BE2C (cell line): ENCODE data around the gene PLCH2.

ENCODE experiments used
- DNase-seq: peaks from one replicate; pipeline ENCODE4 v3.0.0-alpha.2; 2020
- H3K27me3 ChIP-seq: fragments of 250-450 bp; sonication (Bioruptor Pico); 2 replicates; pipeline ENCODE4 v1.5.1; 2020; ENCODE audit warnings: mild to moderate bottlenecking
- H3K36me3 ChIP-seq: fragments of 250-450 bp; sonication (Bioruptor Pico); 2 replicates; pipeline ENCODE4 v1.5.1; 2020; ENCODE audit warnings: mild to moderate bottlenecking
- H3K4me1 ChIP-seq: fragments of 250-450 bp; sonication (Bioruptor Pico); 2 replicates; pipeline ENCODE4 v1.5.1; 2020
- H3K4me3 ChIP-seq: 2 replicates; pipeline ENCODE4 v1.5.1; 2011; ENCODE audit warnings: low read depth, low read length
- H3K9me3 ChIP-seq: fragments of 250-450 bp; sonication (Bioruptor Pico); 2 replicates; pipeline ENCODE4 v1.5.1; 2020
- CTCF ChIP-seq: IDR thresholded peaks from 2 replicates; pipeline ENCODE4 v1.5.1; 2012; ENCODE audit warnings: mild to moderate bottlenecking, low read depth, low read length

The PLCH2 gene

GRCh38 chr1:2448098-2448445, 28.0 kb upstream of the PLCH2 start:
- Histone ChIP-seq H3K4me1 (no peaks in the 10 kb centered on the region), H3K4me3 (no peak overlapping the region), H3K9me3 (no peaks in the 10 kb centered on the region), H3K27me3 (peaks cover 15% of the 10 kb centered on the region), H3K36me3 (no peaks in the 10 kb centered on the region)
- TF ChIP-seq CTCF: no peak
- DNase-seq: no peak

DNA sequence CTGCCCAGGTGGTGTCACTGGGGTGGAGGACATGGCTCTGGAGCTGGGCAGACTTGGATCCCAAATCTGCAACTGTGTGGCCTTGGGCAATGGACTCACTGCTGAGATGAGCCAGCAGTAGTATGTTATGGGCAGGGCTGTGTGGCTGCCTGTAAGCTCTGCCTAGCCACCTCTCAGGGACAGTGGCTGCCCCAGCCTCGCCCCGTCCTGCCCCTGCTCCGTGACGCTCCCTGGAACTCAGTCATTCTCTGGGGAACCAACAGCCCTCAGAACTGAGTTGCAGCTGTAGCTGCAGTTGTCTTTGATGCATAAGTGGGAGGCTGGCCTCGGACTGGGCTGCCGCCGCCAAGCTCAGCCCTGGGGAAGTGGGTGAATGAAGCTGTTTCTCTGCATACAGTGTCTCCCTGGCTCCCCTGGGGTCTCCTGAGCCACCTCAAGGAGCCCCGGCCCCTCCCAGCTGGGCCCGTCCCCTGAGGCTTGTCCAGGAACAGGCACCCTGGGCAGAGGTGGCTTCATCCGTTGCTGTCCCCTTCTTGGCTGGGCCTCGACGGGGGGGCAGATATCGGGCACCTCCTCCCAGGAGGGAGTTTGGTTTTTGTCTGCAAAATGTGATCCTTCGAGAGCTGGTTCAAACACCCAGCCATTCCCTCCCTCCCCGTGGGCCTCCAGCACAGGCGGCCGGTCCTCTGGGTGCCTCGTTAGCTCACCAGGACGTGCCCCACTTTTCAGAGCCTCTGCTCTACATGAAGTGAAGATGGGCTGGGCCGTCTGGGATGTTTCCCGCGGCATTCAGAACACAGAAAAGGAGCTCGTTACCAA, 26.2 kb upstream of the PLCH2 start:
- Histone ChIP-seq H3K9me3 (no peaks in the 10 kb centered on the region), H3K27me3 (no peaks in the 10 kb centered on the region)
- no peak for TF ChIP-seq CTCF

DNA sequence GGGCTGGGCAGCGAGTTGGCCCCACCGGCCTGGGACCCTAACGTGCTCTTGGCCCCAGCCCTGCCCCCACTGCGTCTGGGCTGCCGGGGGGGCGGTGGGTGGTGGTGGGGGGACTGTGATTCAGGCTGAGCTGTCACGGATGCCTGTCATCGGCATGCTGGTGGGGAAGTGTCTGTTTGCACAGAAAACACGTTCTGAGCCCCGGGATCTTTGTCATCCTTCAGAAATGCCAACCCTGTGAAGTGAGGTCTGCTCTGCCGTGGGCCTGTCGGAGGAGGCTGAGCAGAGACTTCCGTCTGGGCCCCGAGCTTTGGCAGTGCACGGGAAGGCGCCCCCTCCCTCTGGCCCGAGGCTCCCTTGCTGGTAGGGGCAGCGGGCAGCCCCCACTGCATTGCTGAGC, 24.3 kb upstream of the PLCH2 start:
- TF ChIP-seq CTCF: no peak

More for the DNA sequence above, 26.2 kb upstream of the PLCH2 start:
- H3K36me3 ChIP-seq: no peaks in the 10 kb centered on the region
- H3K4me3 ChIP-seq: no peak overlapping the region
- DNase-seq: no peak
- H3K4me1 ChIP-seq: no peaks in the 10 kb centered on the region

GRCh38 chr1:2452201-2452931, 23.7 kb upstream of the PLCH2 start:
- Histone ChIP-seq H3K36me3 (no peaks in the 10 kb centered on the region), H3K4me3 (no peak overlapping the region), H3K27me3 (no peaks in the 10 kb centered on the region), H3K9me3 (no peaks in the 10 kb centered on the region), H3K4me1 (no peaks in the 10 kb centered on the region)
- TF ChIP-seq CTCF: no peak
- DNase-seq: no peak

More for the DNA sequence above, 24.3 kb upstream of the PLCH2 start:
- no peaks in the 10 kb centered on the region for H3K36me3 ChIP-seq
- H3K4me3 ChIP-seq: no peak overlapping the region
- DNase-seq: no peak
- no peaks in the 10 kb centered on the region for H3K9me3 ChIP-seq
- H3K27me3 ChIP-seq: no peaks in the 10 kb centered on the region
- no peaks in the 10 kb centered on the region for H3K4me1 ChIP-seq

- no peaks in the 10 kb centered on the region for H3K36me3 ChIP-seq
Measured at GRCh38 chr1:2452932-2453315, 23.2 kb upstream of the PLCH2 start.

More at GRCh38 chr1:2452932-2453315, 23.2 kb upstream of the PLCH2 start:
- DNase-seq: no peak
- no peak for TF ChIP-seq CTCF
- Histone ChIP-seq H3K9me3 (no peaks in the 10 kb centered on the region), H3K27me3 (no peaks in the 10 kb centered on the region), H3K4me1 (no peaks in the 10 kb centered on the region), H3K4me3 (no peak overlapping the region)
